IMR-90 (cell line): ENCODE data around the gene DIRAS2.

Experiments
- BHLHE40 ChIP-seq: fragments of 150-350 bp; IDR thresholded peaks from 2 replicates; pipeline ENCODE4 v1.6.1; 2016; ENCODE audit warnings: mild to moderate bottlenecking, low read depth, low read length
- CTCF ChIP-seq: conservative IDR thresholded peaks from 2 replicates; pipeline ENCODE4 v1.5.1; 2012; ENCODE audit warnings: mild to moderate bottlenecking, low read depth, low read length, improper control_type of control experiment
- FOS ChIP-seq: fragments of 150-350 bp; IDR thresholded peaks from 2 replicates; pipeline ENCODE4 v1.6.1; 2016; ENCODE audit warnings: low read depth, low read length
- MXI1 ChIP-seq: IDR thresholded peaks from 2 replicates; pipeline ENCODE4 v1.6.1; 2012; ENCODE audit warnings: low read depth, mild to moderate bottlenecking, low read length, moderate library complexity, borderline replicate concordance
- POLR2A ChIP-seq: IDR thresholded peaks from 2 replicates; pipeline ENCODE4 v1.6.1; 2012; ENCODE audit warnings: mild to moderate bottlenecking, low read depth, low read length
- RCOR1 ChIP-seq: IDR thresholded peaks from 2 replicates; pipeline ENCODE4 v1.6.1; 2012; ENCODE audit warnings: mild to moderate bottlenecking, low read length, improper control_type of control experiment; ENCODE audit not compliant: insufficient replicate concordance
- USF2 ChIP-seq: fragments of 150-350 bp; IDR thresholded peaks from 2 replicates; pipeline ENCODE4 v1.6.1; 2017; ENCODE audit warnings: mild to moderate bottlenecking, antibody characterized with exemption, low read length, low read depth

GRCh38 chr9:90659650-90660364 is 17.2 kb upstream of the DIRAS2 start:
- TF ChIP-seq POLR2A, result no peak
- no peak for TF ChIP-seq BHLHE40
- no peak for TF ChIP-seq RCOR1
- no peak for TF ChIP-seq CTCF
- no peak for TF ChIP-seq MXI1
- no peak for TF ChIP-seq FOS
- TF ChIP-seq USF2, result no peak
